Measurements from ENCODE around the gene ZNF615.
"Not testable (repeated sequence)": the region's sequence is repeated elsewhere in the genome, so short reads cannot be mapped to it uniquely, and the experiment has no call there.

ZNF615 gene

DNA sequence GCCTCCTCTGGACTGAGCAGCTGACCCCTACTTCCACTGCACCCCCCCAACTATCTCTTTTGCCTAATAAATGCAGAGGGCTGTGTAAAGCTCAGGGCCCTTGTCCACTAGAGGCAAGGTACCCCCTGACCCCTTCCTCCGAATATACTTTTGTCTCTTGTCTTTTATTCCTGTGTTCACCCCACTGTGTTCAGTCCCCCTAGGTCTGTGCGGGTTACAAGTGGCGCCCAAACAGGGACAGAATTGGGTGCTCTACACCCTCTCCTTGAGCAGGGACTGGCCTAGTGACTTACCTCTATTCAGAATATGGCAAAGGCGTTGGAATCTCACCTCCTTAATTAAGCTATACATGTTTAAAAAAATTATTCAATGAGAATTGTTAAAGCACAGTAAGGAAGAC is 36.4 kb downstream of the ZNF615 start:
- peaks cover 24% of the 10 kb centered on the region for H3K9me3 ChIP-seq (ENCODE audit: severe bottlenecking)
- no peak overlapping the region for H3K27ac ChIP-seq
- peaks cover 71% of the 10 kb centered on the region for H3K36me3 ChIP-seq
- TF ChIP-seq, protein P1, sequence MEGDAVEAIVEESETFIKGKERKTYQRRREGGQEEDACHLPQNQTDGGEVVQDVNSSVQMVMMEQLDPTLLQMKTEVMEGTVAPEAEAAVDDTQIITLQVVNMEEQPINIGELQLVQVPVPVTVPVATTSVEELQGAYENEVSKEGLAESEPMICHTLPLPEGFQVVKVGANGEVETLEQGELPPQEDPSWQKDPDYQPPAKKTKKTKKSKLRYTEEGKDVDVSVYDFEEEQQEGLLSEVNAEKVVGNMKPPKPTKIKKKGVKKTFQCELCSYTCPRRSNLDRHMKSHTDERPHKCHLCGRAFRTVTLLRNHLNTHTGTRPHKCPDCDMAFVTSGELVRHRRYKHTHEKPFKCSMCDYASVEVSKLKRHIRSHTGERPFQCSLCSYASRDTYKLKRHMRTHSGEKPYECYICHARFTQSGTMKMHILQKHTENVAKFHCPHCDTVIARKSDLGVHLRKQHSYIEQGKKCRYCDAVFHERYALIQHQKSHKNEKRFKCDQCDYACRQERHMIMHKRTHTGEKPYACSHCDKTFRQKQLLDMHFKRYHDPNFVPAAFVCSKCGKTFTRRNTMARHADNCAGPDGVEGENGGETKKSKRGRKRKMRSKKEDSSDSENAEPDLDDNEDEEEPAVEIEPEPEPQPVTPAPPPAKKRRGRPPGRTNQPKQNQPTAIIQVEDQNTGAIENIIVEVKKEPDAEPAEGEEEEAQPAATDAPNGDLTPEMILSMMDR (IDR thresholded peaks at IDR 0.05; ENCODE audit: low read depth, low read length): no peak
- peak; percentile 15 for DNase-seq
- no peak overlapping the region for H3K4me3 ChIP-seq (ENCODE audit: low read depth, low read length)
- no peaks in the 10 kb centered on the region for H3K27me3 ChIP-seq (ENCODE audit: insufficient read depth, low read depth, severe bottlenecking)

DNA sequence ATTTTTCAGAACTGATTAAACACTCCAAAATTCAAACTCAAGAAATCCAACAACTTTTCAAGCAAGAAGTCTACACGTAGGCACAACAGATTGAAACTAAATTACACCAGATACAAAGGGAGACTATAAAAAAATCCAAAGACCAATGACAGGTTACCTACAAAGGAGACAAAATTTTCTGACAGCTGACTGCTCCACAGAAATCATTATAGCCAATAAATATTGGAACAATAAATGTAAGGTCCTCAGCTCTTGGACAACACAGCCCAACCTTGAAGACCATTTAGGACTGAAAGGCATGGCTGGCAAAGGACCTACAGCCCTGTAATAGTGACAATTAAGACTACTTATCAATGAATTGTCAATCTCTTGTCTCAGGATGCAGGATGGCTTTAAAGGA is 37.3 kb downstream of the ZNF615 start:
- DNase-seq: no peak
- no peak overlapping the region for H3K4me3 ChIP-seq (ENCODE audit: low read depth, low read length)
- H3K9me3 ChIP-seq (ENCODE audit: severe bottlenecking): peaks cover 25% of the 10 kb centered on the region
- no peaks in the 10 kb centered on the region for H3K27me3 ChIP-seq (ENCODE audit: insufficient read depth, low read depth, severe bottlenecking)
- H3K27ac ChIP-seq: no peak overlapping the region
- H3K36me3 ChIP-seq: peaks cover 80% of the 10 kb centered on the region
- TF ChIP-seq, protein P1 (IDR thresholded peaks at IDR 0.05; ENCODE audit: low read depth, low read length): no peak

DNA sequence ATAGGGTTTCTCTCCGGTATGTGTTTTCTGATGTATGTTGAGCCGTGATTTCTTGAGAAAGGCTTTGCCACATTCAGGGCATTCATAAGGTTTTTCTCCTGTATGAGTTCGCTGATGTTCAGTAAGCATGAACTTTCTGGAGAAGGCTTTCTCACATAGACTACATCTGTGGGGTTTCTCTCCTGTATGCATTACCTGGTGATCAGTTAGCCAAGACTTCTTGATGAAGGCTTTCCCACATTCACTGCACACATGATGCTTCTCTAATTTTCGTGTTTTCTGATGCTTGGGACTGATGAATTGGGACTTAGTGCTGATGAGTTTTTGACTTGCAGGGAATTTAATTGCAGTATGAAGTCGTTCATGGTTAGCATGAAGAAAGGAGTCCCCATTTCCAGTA is 42.4 kb downstream of the ZNF615 start:
- H3K27ac ChIP-seq: no peak overlapping the region
- H3K36me3 ChIP-seq: peaks cover 73% of the 10 kb centered on the region
- no peak for DNase-seq
- no peaks in the 10 kb centered on the region for H3K27me3 ChIP-seq (ENCODE audit: insufficient read depth, low read depth, severe bottlenecking)
- H3K4me3 ChIP-seq (ENCODE audit: low read depth, low read length): no peak overlapping the region
- TF ChIP-seq, protein P1 (IDR thresholded peaks at IDR 0.05; ENCODE audit: low read depth, low read length): no peak
- peaks cover 18% of the 10 kb centered on the region for H3K9me3 ChIP-seq (ENCODE audit: severe bottlenecking)

- H3K36me3 ChIP-seq: peaks cover 35% of the 10 kb centered on the region
- peaks cover 13% of the 10 kb centered on the region for H3K9me3 ChIP-seq (ENCODE audit: severe bottlenecking)
- H3K4me3 ChIP-seq (ENCODE audit: low read depth, low read length); H3K27me3 ChIP-seq (ENCODE audit: insufficient read depth, low read depth, severe bottlenecking): not testable (repeated sequence)
- peak overlapping the region; percentile 91 for H3K27ac ChIP-seq
- DNase-seq: peak; percentile 91
These were observed 47.3 kb downstream of the ZNF615 start for GRCh38 chr19:51960621-51961233.

DNA sequence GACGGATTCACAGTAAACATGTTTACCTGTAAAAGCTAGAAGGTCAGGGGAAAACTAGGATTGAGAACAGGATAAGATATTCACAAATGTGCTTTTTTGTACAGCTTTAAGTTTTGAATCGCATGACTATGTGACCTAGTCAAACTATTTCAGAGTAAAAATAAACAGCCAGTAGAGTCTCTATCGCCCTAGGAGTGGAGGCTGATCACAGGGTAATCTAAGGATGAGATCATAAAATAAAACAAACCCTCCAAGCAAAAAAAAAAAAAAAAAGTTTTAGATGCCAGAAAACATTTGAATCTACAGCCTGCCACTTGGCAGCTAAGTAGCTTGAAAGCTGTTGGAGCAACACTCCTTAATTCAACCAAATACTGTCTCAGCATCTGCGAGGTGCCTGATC is 48.2 kb downstream of the ZNF615 start:
- no peaks in the 10 kb centered on the region for H3K27me3 ChIP-seq (ENCODE audit: insufficient read depth, low read depth, severe bottlenecking)
- peak overlapping the region; percentile 91 for H3K27ac ChIP-seq
- H3K36me3 ChIP-seq: peaks cover 26% of the 10 kb centered on the region
- TF ChIP-seq, protein P1 (IDR thresholded peaks at IDR 0.05; ENCODE audit: low read depth, low read length): no peak
- peaks cover 13% of the 10 kb centered on the region for H3K9me3 ChIP-seq (ENCODE audit: severe bottlenecking)
- DNase-seq: no peak
- H3K4me3 ChIP-seq (ENCODE audit: low read depth, low read length): no peak overlapping the region; the same call in 1 of the 2 replicates

GRCh38 chr19:51957846-51958245 is 50.2 kb downstream of the ZNF615 start:
- DNase-seq; H3K4me3 ChIP-seq (ENCODE audit: low read depth, low read length); H3K27me3 ChIP-seq (ENCODE audit: insufficient read depth, low read depth, severe bottlenecking): not testable (repeated sequence)
- Histone ChIP-seq H3K36me3 (peaks cover 12% of the 10 kb centered on the region), H3K9me3 (ENCODE audit: severe bottlenecking) (peaks cover 22% of the 10 kb centered on the region), H3K27ac (peak overlapping the region; percentile 91; the same call in 1 of the 2 replicates)

GRCh38 chr19:51948975-51949374 is 59.0 kb downstream of the ZNF615 start:
- peaks cover 39% of the 10 kb centered on the region for H3K9me3 ChIP-seq (ENCODE audit: severe bottlenecking)
- H3K36me3 ChIP-seq: peaks cover 20% of the 10 kb centered on the region
- TF ChIP-seq, protein P1 (IDR thresholded peaks at IDR 0.05; ENCODE audit: low read depth, low read length): no peak
- H3K4me3 ChIP-seq (ENCODE audit: low read depth, low read length): peak overlapping the region; percentile 52
- DNase-seq: peak; percentile 71
- H3K27me3 ChIP-seq (ENCODE audit: insufficient read depth, low read depth, severe bottlenecking): no peaks in the 10 kb centered on the region
- H3K27ac ChIP-seq: peak overlapping the region; percentile 32

Measured in WERI-Rb-1 (cell line).